Skin epidermis (tissue), 12 donors: ENCODE results near the gene ARID1B.
A peak's percentile ranks its signal among the peaks of the same experiment; 100 is the strongest.

Experiments used
- H3K27ac ChIP-seq, 21 experiments: fragments of 200-600 bp; sonication (generic) in 11 of 21; one replicate each; pipeline ENCODE4 v1.5.0; 2020; ENCODE audit warnings: mild to moderate bottlenecking in 3 of 21, inconsistent platforms in 2 of 21, moderate library complexity in 2 of 21
- H3K4me3 ChIP-seq, 7 experiments: fragments of 200-600 bp; sonication (generic) in 2 of 7; one replicate each; pipeline ENCODE4 v1.5.0; 2020; ENCODE audit warnings: inconsistent platforms in 2 of 7, mild to moderate bottlenecking in 2 of 7, moderate library complexity in 1 of 7

ARID1B gene

GRCh38 chr6:157187182-157188083 lies 410.3 kb downstream of the ARID1B start:
- peak overlapping the region in 2 of 21 experiments; percentile 26 to 44 for H3K27ac ChIP-seq
- H3K4me3 ChIP-seq = no peak overlapping the region

DNA sequence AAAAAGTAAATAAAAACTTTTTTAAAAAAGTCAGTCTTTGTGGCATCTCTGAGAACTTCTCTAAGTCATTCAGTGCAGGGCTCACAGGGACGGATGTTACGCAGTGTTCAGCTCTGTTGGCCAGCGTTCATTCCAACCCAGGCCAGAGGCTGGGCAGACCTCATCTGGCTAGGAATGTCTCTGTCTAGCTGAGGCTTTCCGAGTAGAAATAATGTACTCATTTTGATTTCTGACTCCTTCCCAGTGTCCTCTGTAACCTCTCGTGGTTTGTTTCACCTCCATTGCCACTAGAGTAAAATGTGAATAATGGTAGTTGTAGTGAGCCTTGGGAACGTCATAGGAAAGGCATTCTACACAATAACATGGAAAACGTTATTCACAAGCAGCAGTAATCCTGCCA lies 411.0 kb downstream of the ARID1B start:
- Histone ChIP-seq H3K27ac (no peak overlapping the region), H3K4me3 (no peak overlapping the region)

DNA sequence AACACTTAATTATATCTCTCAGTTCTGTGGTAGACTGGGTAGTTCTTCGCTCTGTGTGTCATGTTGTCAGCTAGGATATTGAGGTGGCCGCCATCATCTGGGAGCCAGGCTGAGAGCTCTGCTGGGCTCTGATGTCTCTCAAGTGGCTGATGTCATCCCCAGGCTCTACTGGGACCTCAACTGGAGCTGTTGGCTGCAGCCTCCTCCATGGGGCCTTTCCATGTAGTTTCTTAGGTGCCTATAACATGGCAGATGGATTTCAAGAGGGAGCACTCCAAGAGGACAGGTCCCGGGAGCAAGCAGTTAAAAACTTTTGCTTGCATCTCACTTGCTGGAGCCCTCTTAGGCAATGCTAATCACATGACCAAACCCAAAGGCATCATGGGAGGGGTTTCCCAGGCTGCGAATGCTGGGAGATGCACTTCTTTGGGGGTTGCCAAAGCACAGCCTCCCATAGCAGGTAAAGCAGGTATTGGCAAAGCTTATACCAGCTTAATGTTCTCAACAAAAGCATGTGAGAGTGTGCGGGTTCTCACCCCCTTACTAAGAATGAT lies 416.3 kb downstream of the ARID1B start:
- Histone ChIP-seq H3K27ac (peak overlapping the region in 1 of 21 experiments; percentile 26), H3K4me3 (no peak overlapping the region)

DNA sequence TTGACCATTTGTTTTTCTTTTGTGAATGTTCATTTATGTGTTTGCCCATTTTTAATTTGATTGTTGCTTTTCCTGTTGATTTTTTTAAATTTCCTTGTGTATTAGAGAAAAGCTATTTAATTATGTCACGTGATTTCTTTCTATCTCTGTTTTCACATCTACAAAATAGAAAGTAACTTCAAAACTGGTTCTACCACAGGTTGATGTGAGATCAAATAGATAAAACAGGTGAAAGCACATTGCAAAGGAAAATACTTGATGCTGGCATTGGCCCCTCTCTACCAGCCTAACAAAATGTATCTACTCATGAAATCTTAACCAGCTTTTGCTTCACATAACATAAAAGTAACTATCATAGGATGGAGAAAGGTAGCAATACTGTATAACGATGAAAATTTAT lies 416.9 kb downstream of the ARID1B start:
- H3K27ac ChIP-seq = peak overlapping the region in 1 of 21 experiments; percentile 26
- no peak overlapping the region for H3K4me3 ChIP-seq

DNA sequence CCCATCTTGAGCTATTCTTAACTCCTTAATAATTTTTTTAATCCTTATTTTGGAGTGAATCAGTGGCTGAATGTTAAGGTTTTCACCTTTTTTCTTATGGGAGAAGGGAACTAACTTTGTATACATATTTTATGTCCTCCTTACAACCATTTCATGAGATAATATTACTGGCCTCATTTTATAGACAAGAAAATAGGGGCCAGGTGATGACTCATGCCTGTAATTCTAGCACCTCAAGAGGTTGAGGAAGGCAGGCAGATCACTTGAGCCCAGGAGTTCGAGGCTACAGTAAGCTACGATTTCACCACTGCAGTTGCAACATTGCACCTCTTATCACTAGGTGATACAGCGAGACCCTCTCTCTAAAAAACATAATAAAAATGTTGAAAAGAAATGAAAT lies 417.5 kb downstream of the ARID1B start:
- peak overlapping the region in 1 of 21 experiments; percentile 23 for H3K27ac ChIP-seq
- no peak overlapping the region for H3K4me3 ChIP-seq

- Histone ChIP-seq H3K4me3 (no peak overlapping the region), H3K27ac (no peak overlapping the region)
Measured at GRCh38 chr6:157196391-157196790, 419.2 kb downstream of the ARID1B start.

DNA sequence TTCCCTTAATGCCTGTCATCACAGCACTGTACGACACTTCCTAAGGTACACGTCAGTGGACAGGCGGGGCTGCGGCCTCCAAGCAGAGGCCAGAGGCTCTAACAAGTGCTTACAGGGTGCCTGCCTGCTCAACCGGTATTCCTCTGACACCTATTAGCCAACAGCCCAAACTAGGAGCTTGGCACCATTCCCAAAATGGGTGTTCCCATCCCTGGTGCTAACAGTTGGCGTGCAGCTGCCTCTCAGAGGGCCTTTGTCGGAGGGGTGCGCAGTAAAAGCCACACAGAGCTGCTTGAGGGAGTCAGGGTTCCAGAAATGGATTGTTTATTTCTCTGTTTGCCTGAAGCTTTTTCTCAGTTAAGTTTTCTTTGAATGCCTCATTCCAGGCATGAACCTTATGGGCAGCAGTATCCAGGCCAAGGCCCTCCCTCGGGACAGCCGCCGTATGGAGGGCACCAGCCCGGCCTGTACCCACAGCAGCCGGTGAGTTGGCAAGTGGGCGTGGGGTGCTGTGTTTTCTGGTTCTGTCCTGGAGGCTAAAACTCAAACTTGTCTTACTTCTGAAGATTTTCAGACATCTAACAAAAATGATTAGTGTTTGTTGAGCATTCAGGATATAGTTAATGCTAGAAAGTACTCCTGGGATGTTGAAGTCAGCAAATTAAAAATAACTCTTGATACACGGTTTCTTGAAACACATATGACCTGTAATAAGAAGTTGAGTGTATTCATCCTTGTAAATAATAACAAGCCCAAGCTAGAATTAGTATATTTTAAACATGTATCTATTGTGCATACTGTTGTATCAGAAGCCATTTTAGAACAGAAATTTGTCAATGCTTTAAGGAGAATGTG lies 421.5 kb downstream of the ARID1B start:
- Histone ChIP-seq H3K4me3 (peak overlapping the region in 1 of 7 experiments; percentile 10), H3K27ac (peak overlapping the region in 12 of 21 experiments; percentile 3 to 74 (median 48))

GRCh38 chr6:157200117-157200516 lies 422.9 kb downstream of the ARID1B start:
- H3K27ac ChIP-seq = no peak overlapping the region
- no peak overlapping the region for H3K4me3 ChIP-seq

DNA sequence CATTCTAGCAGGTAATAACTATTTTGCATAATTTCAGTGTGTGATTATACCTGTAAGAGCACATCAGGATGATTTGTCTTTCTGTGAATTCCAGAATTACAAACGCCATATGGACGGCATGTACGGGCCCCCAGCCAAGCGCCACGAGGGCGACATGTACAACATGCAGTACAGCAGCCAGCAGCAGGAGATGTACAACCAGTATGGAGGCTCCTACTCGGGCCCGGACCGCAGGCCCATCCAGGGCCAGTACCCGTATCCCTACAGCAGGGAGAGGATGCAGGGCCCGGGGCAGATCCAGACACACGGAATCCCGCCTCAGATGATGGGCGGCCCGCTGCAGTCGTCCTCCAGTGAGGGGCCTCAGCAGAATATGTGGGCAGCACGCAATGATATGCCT lies 423.4 kb downstream of the ARID1B start:
- no peak overlapping the region for H3K4me3 ChIP-seq
- no peak overlapping the region for H3K27ac ChIP-seq

DNA sequence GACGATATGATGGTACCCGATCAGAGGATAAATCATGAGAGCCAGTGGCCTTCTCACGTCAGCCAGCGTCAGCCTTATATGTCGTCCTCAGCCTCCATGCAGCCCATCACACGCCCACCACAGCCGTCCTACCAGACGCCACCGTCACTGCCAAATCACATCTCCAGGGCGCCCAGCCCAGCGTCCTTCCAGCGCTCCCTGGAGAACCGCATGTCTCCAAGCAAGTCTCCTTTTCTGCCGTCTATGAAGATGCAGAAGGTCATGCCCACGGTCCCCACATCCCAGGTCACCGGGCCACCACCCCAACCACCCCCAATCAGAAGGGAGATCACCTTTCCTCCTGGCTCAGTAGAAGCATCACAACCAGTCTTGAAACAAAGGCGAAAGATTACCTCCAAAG lies 423.9 kb downstream of the ARID1B start:
- Histone ChIP-seq H3K27ac (no peak overlapping the region), H3K4me3 (no peak overlapping the region)

DNA sequence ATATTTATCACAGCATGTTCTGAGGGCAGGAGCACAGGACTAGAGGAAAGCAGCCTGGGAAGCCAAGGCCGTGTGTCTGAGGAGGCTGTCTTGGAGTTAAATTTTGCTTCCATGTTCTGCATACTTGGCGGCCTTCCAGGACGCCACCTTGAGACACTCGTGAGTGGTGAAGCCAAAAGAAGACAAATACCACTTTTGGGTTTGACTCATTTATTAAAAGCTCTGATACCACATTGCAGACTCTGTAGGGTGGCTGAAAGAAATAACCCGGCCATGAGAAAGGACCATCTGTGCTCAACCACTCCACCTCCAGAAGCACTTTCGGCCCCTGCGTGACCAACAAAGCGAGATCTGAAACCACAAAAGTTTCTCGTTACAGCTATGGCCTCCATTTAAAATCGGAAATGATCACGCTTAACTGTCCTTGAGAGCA lies 426.1 kb downstream of the ARID1B start:
- Histone ChIP-seq H3K4me3 (no peak overlapping the region), H3K27ac (no peak overlapping the region)

- H3K27ac ChIP-seq = no peak overlapping the region
- H3K4me3 ChIP-seq = no peak overlapping the region
Measured at GRCh38 chr6:157203764-157204163, 426.6 kb downstream of the ARID1B start.

DNA sequence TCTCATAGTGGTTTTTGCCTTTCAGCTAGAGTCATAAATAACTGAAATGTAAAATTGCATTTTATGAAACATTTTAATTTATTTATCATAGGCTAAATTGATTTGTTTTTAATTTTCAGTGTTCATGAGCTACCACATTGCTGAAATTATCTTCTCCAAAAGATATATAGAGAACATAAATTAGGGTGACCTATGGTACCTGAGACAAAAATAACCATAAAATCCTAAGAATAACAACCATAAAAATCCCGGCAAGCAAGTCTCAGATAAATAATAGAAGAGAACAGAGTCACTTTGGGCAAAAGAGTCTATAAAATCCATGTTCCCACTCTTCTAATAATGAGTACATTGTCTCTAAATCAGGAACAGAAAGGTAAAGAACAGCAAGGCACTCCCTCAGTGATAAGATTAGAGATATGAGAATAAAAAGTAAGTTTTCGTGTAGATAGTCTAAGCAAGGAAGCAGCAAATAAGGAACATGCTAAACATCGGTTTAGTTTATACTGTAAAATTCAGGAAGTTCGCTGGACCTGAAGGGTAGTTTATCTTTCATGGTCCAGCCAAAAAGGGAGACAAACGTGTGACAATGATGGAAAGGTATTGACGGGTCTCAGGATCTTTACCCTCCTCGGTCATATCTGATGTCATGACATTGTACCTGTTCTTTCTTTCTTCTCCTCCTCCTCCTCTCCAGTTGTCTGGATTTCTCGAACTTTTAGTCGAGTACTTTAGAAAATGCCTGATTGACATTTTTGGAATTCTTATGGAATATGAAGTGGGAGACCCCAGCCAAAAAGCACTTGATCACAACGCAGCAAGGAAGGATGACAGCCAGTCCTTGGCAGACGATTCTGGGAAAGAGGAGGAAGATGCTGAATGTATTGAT lies 428.5 kb downstream of the ARID1B start:
- H3K4me3 ChIP-seq = no peak overlapping the region
- H3K27ac ChIP-seq = no peak overlapping the region

DNA sequence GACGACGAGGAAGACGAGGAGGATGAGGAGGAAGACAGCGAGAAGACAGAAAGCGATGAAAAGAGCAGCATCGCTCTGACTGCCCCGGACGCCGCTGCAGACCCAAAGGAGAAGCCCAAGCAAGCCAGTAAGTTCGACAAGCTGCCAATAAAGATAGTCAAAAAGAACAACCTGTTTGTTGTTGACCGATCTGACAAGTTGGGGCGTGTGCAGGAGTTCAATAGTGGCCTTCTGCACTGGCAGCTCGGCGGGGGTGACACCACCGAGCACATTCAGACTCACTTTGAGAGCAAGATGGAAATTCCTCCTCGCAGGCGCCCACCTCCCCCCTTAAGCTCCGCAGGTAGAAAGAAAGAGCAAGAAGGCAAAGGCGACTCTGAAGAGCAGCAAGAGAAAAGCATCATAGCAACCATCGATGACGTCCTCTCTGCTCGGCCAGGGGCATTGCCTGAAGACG lies 429.2 kb downstream of the ARID1B start:
- H3K27ac ChIP-seq = no peak overlapping the region

GRCh38 chr6:157207521-157208076 lies 430.4 kb downstream of the ARID1B start:
- Histone ChIP-seq H3K4me3 (no peak overlapping the region), H3K27ac (no peak overlapping the region)

More for the DNA sequence above, 429.2 kb downstream of the ARID1B start:
- H3K4me3 ChIP-seq = no peak overlapping the region

DNA sequence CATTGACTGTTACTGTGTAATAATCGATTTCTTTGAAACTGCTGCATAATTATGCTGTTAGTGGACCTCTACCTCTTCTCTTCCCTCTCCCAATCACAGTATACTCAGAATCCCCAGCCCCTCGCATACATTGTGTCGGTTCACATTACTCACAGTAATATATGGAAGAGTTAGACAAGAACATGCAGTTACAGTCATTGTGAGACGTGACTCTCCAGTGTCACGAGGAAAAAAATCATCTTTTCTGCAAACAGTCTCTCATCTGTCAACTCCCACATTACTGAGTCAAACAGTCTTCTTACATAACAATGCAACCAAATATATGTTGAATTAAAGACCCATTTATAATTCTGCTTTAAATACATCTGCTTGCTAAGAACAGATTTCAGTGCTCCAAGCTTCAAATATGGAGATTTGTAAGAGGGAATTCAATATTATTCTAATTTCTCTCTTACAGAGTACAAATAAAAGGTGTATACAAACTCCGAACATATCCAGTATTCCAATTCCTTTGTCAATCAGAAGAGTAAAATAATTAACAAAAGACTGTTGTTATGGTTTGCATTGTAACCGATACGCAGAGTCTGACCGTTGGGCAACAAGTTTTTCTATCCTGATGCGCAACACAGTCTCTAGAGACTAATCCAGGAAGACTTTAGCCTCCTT lies 432.8 kb downstream of the ARID1B start:
- Histone ChIP-seq H3K27ac (no peak overlapping the region), H3K4me3 (no peak overlapping the region)

GRCh38 chr6:157210954-157211353 lies 433.8 kb downstream of the ARID1B start:
- no peak overlapping the region for H3K27ac ChIP-seq
- H3K4me3 ChIP-seq = no peak overlapping the region
